DOHH2 (cell line): Measurements from ENCODE around the gene TRIM54.

ENCODE experiments used
- H3F3A ChIP-seq: fragments of 200-600 bp; sonication (generic), shearing (Covaris generic); 2 replicates; pipeline ENCODE4 v1.6.0; 2016; ENCODE audit warnings: antibody characterized with exemption, mild to moderate bottlenecking; ENCODE audit not compliant: control insufficient read depth, insufficient read depth
- H3K27ac ChIP-seq: fragments of 200-600 bp; sonication (generic); 2 replicates; pipeline ENCODE4 v1.5.1; 2014; ENCODE audit warnings: low read depth, mild to moderate bottlenecking, low read length, moderate library complexity
- H3K27me3 ChIP-seq: fragments of 200-600 bp; sonication (generic); 2 replicates; pipeline ENCODE4 v1.6.1; 2014; ENCODE audit warnings: mild to moderate bottlenecking, low read length, mixed read lengths; ENCODE audit not compliant: control insufficient read depth
- H3K36me3 ChIP-seq: fragments of 200-600 bp; sonication (generic); 2 replicates; pipeline ENCODE4 v1.6.1; 2014; ENCODE audit warnings: mild to moderate bottlenecking, low read length, moderate library complexity, mixed read lengths; ENCODE audit not compliant: control insufficient read depth
- H3K4me1 ChIP-seq: fragments of 200-600 bp; sonication (generic); 2 replicates; pipeline ENCODE4 v1.6.1; 2014; ENCODE audit warnings: mild to moderate bottlenecking, low read length, mixed read lengths; ENCODE audit not compliant: control insufficient read depth
- H3K4me2 ChIP-seq: fragments of 200-600 bp; sonication (generic); 2 replicates; pipeline ENCODE4 v1.6.0; 2014; ENCODE audit warnings: mild to moderate bottlenecking, low read length, moderate library complexity
- H3K4me3 ChIP-seq: fragments of 200-600 bp; sonication (generic); 2 replicates; pipeline ENCODE4 v1.5.1; 2014; ENCODE audit warnings: mild to moderate bottlenecking, low read length, mixed read lengths
- H3K79me2 ChIP-seq: fragments of 200-600 bp; sonication (generic); 2 replicates; pipeline ENCODE4 v1.6.1; 2014; ENCODE audit warnings: mild to moderate bottlenecking, low read length, mixed read lengths; ENCODE audit not compliant: control insufficient read depth
- H3K9me2 ChIP-seq: fragments of 200-600 bp; sonication (generic); replicated peaks from 2 replicates; pipeline ENCODE4 v1.6.1; 2014; ENCODE audit warnings: mild to moderate bottlenecking, low read length, mixed read lengths; ENCODE audit not compliant: control insufficient read depth
- H3K9me3 ChIP-seq: fragments of 200-600 bp; sonication (generic); 2 replicates; pipeline ENCODE4 v1.6.1; 2014; ENCODE audit warnings: antibody characterized with exemption, low read length, mixed read lengths; ENCODE audit not compliant: control insufficient read depth, insufficient read depth
- H4K20me1 ChIP-seq: fragments of 200-600 bp; sonication (generic); 2 replicates; pipeline ENCODE4 v1.6.0; 2014; ENCODE audit warnings: low read depth, mild to moderate bottlenecking, antibody characterized with exemption, low read length, moderate library complexity; ENCODE audit not compliant: control insufficient read depth, insufficient read depth
- EZH2phosphoT487 ChIP-seq: fragments of 200-600 bp; sonication (generic); IDR thresholded peaks from 2 replicates; pipeline ENCODE4 v1.6.1; 2017; ENCODE audit warnings: borderline replicate concordance, mild to moderate bottlenecking, antibody characterized with exemption, low read length, moderate library complexity, mixed read lengths
- TF ChIP-seq, protein P1 (sequence below): fragments of 200-600 bp; sonication (generic); IDR thresholded peaks from one replicate; pipeline ENCODE4 v1.5.1; 2014; ENCODE audit warnings: antibody characterized with exemption, mild to moderate bottlenecking, low read depth, low read length; ENCODE audit not compliant: poor library complexity, severe bottlenecking

The TRIM54 gene

GRCh38 chr2:27291865-27292264 is 9.6 kb downstream of the TRIM54 start:
- H3F3A ChIP-seq, result 0 out of 2 replicates have a peak, but pooled peaks cover 2% of the 10 kb centered on the region
- peak overlapping the region; percentile 52 for H3K4me2 ChIP-seq
- peaks cover 52% of the 10 kb centered on the region for H3K4me1 ChIP-seq

GRCh38 chr2:27294928-27295327 is 12.7 kb downstream of the TRIM54 start:
- Histone ChIP-seq H3K79me2 (no peaks in the 10 kb centered on the region), H3K4me3 (no peak overlapping the region), H3K9me3 (no peaks in the 10 kb centered on the region), H3K27me3 (no peaks in the 10 kb centered on the region), H3F3A (no peaks in the 10 kb centered on the region), H3K9me2 (no peaks in the 10 kb centered on the region), H3K4me1 (peaks cover 43% of the 10 kb centered on the region), H3K4me2 (no peak overlapping the region), H3K36me3 (no peaks in the 10 kb centered on the region), H4K20me1 (no peaks in the 10 kb centered on the region), H3K27ac (no peak overlapping the region)
- no peak for TF ChIP-seq EZH2phosphoT487
- TF ChIP-seq, protein P1, sequence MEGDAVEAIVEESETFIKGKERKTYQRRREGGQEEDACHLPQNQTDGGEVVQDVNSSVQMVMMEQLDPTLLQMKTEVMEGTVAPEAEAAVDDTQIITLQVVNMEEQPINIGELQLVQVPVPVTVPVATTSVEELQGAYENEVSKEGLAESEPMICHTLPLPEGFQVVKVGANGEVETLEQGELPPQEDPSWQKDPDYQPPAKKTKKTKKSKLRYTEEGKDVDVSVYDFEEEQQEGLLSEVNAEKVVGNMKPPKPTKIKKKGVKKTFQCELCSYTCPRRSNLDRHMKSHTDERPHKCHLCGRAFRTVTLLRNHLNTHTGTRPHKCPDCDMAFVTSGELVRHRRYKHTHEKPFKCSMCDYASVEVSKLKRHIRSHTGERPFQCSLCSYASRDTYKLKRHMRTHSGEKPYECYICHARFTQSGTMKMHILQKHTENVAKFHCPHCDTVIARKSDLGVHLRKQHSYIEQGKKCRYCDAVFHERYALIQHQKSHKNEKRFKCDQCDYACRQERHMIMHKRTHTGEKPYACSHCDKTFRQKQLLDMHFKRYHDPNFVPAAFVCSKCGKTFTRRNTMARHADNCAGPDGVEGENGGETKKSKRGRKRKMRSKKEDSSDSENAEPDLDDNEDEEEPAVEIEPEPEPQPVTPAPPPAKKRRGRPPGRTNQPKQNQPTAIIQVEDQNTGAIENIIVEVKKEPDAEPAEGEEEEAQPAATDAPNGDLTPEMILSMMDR, result no peak

More at GRCh38 chr2:27291865-27292264, 9.6 kb downstream of the TRIM54 start:
- H3K9me3 ChIP-seq, result no peaks in the 10 kb centered on the region
- H3K9me2 ChIP-seq, result no peaks in the 10 kb centered on the region
- no peak overlapping the region for H3K4me3 ChIP-seq
- no peaks in the 10 kb centered on the region for H3K36me3 ChIP-seq
- no peaks in the 10 kb centered on the region for H4K20me1 ChIP-seq
- no peaks in the 10 kb centered on the region for H3K27me3 ChIP-seq
- H3K27ac ChIP-seq, result 0 out of 2 replicates have a peak overlapping the region, but pooled peaks have one; percentile 59
- H3K79me2 ChIP-seq, result no peaks in the 10 kb centered on the region
- TF ChIP-seq, protein P1, result peak; percentile 55
- no peak for TF ChIP-seq EZH2phosphoT487

DNA sequence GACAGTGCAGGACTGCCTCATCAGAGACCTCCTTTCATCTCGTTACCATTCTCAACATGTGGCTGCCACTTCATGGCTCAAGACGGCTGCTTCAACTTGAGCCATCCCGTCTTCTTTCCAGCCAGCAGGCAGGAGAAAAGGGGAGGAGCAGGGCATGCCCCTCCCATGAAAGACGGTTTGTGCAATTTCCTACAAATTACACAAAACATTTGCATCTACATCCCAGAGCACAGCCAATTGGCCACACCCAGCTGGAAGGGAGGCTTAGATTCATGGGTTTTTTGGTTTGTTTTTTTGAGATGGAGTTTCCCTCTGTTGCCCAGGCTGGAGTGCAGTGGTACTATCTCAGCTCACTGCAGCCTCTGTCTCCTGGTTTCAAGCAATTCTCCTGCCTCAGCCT is 14.3 kb downstream of the TRIM54 start:
- Histone ChIP-seq H3K27me3 (no peaks in the 10 kb centered on the region), H3K9me2 (no peaks in the 10 kb centered on the region), H3K4me1 (peaks cover 28% of the 10 kb centered on the region), H3K9me3 (no peaks in the 10 kb centered on the region), H3K4me2 (no peak overlapping the region), H3F3A (no peaks in the 10 kb centered on the region), H3K27ac (no peak overlapping the region), H3K4me3 (no peak overlapping the region), H3K36me3 (no peaks in the 10 kb centered on the region), H3K79me2 (no peaks in the 10 kb centered on the region), H4K20me1 (no peaks in the 10 kb centered on the region)
- no peak for TF ChIP-seq EZH2phosphoT487
- TF ChIP-seq, protein P1, result no peak

DNA sequence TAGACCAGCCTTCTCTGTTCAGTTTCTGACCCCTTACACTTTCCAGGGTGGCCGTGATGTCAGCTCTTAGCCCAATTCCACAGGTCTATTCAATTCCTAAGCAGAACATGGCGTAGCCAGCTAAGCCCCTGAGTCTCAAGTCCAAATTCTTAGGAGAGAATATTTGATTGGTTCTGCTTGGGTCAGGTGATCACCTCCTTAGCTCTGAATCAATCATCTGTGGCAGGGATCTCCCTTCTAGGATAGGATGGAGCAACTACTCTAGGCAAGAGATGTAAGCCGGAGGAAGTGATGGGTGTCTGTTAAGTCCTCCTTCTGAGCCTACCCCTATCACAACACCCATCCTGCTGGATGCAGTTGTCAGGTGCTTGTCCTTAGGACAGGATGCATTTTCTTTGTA is 15.0 kb downstream of the TRIM54 start:
- peaks cover 21% of the 10 kb centered on the region for H3K4me1 ChIP-seq
- H3K27ac ChIP-seq, result no peak overlapping the region
- no peaks in the 10 kb centered on the region for H3K79me2 ChIP-seq

More for the DNA sequence above, 15.0 kb downstream of the TRIM54 start:
- TF ChIP-seq, protein P1, result no peak
- TF ChIP-seq EZH2phosphoT487, result no peak
- Histone ChIP-seq H3K4me2 (no peak overlapping the region), H3K4me3 (no peak overlapping the region), H3K27me3 (no peaks in the 10 kb centered on the region), H3K9me2 (no peaks in the 10 kb centered on the region), H4K20me1 (no peaks in the 10 kb centered on the region), H3K36me3 (no peaks in the 10 kb centered on the region), H3K9me3 (no peaks in the 10 kb centered on the region), H3F3A (no peaks in the 10 kb centered on the region)
